B cell (primary cell): Measurements from ENCODE around the gene MAP7D3. TPM values are rescaled to one million over a fixed set of nuclear protein-coding genes. Genes with fewer than 3 reads are reported as not detected.

Source experiments
- ATAC-seq: fragments of 200-7000 bp; cut with Tn5 transposase; one replicate; pipeline ENCODE4 v1.10.0; 2021; ENCODE audit warnings: low read depth, mild to moderate bottlenecking, moderate number of reproducible peaks, moderate library complexity
- CTCF ChIA-PET: fragments of 350-600 bp; sonication (Branson Sonifier 250); formaldehyde crosslinking; loops from one replicate; lab custom pipeline; 2021; ENCODE audit warnings: antibody characterized with exemption, inconsistent platforms; lab: Charles Lee
- POLR2A ChIA-PET: fragments of 350-600 bp; sonication (Branson Sonifier 250); formaldehyde crosslinking; loops from one replicate; lab custom pipeline; 2021; ENCODE audit warnings: antibody characterized with exemption; lab: Charles Lee
- DNase-seq: peaks from one replicate; pipeline ENCODE4 v3.0.0; 2013
- H2AFZ ChIP-seq: 2 replicates; pipeline ENCODE4 v1.6.1; 2012; ENCODE audit warnings: mild to moderate bottlenecking, low read depth, low read length; ENCODE audit not compliant: insufficient read depth, poor library complexity, severe bottlenecking
- H3K27ac ChIP-seq, 2 donors: 1 replicate in 1 of 2; 2 replicates in 1 of 2; pipeline ENCODE4 v1.5.1; 2012 to 2013; ENCODE audit warnings: low read length in 2 of 2, mild to moderate bottlenecking in 2 of 2, moderate library complexity in 1 of 2
- H3K27me3 ChIP-seq, 4 experiments: fragments of 200-600 bp in 1 of 4; sonication (generic) in 1 of 4; replicated peaks in 1 of 4; 1 replicate in 2 of 4; 2 replicates in 2 of 4; pipeline versions ENCODE4 v1.6.1 to v1.7.0; 2013 to 2016; ENCODE audit warnings: low read length in 3 of 4, mild to moderate bottlenecking in 2 of 4, mixed read lengths in 1 of 4, moderate library complexity in 1 of 4; ENCODE audit not compliant: insufficient read depth in 4 of 4, control insufficient read depth in 3 of 4; ENCODE audit errors: control extremely low read depth in 1 of 4
- H3K36me3 ChIP-seq, 2 experiments: replicated peaks in 1 of 2; 1 replicate in 1 of 2; 2 replicates in 1 of 2; pipeline versions ENCODE4 v1.6.1 to v1.7.1; 2013; ENCODE audit warnings: low read length in 1 of 2; ENCODE audit not compliant: insufficient read depth in 2 of 2, control insufficient read depth in 1 of 2; ENCODE audit errors: control extremely low read depth in 1 of 2, extremely low read depth in 1 of 2
- H3K4me1 ChIP-seq, 2 donors: fragments of 200-600 bp in 1 of 2; sonication (generic) in 1 of 2; 1 replicate in 1 of 2; 2 replicates in 1 of 2; pipeline versions ENCODE4 v1.5.1 to v1.6.1; 2013 to 2017; ENCODE audit warnings: low read length in 2 of 2; ENCODE audit not compliant: control insufficient read depth in 2 of 2, insufficient read depth in 2 of 2
- H3K4me2 ChIP-seq: replicated peaks from 2 replicates; pipeline ENCODE3; 2012; ENCODE audit warnings: mild to moderate bottlenecking, low read depth, low read length; ENCODE audit not compliant: poor library complexity, severe bottlenecking
- H3K4me3 ChIP-seq, 5 experiments: fragments of 200-600 bp in 1 of 5; sonication (generic) in 1 of 5; 1 replicate in 3 of 5; 2 replicates in 2 of 5; pipeline versions ENCODE4 v1.5.1 to v1.7.0; 2011 to 2016; ENCODE audit warnings: low read length in 4 of 5, mild to moderate bottlenecking in 4 of 5, low read depth in 2 of 5, control low read depth in 1 of 5, moderate library complexity in 1 of 5; ENCODE audit not compliant: insufficient read depth in 1 of 5; ENCODE audit errors: control extremely low read depth in 1 of 5, extremely low read depth in 1 of 5
- H3K79me2 ChIP-seq: fragments of 200-600 bp; sonication (generic); one replicate; pipeline ENCODE4 v1.6.0; 2016; ENCODE audit warnings: low read length; ENCODE audit not compliant: control insufficient read depth, insufficient read depth
- H3K9ac ChIP-seq: fragments of 200-600 bp; sonication (generic); 2 replicates; pipeline ENCODE4 v1.6.1; 2017; ENCODE audit warnings: mild to moderate bottlenecking, low read length, moderate library complexity
- H3K9me3 ChIP-seq, 3 donors: one replicate each; pipeline versions ENCODE4 v1.6.1 to v1.7.1; 2013; ENCODE audit warnings: low read length in 2 of 3; ENCODE audit not compliant: control insufficient read depth in 2 of 3, insufficient read depth in 1 of 3; ENCODE audit errors: control extremely low read depth in 1 of 3
- H4K20me1 ChIP-seq: 2 replicates; pipeline ENCODE4 v1.6.0; 2012; ENCODE audit warnings: mild to moderate bottlenecking, low read length; ENCODE audit not compliant: insufficient read depth, control insufficient read depth, poor library complexity, severe bottlenecking
- H3K27ac Mint-ChIP-seq: one replicate; pipeline ENCODE4 v1.8.0; 2021; ENCODE audit warnings: mixed read lengths
- H3K27me3 Mint-ChIP-seq: one replicate; pipeline ENCODE4 v1.8.0; 2021; ENCODE audit warnings: mixed read lengths
- H3K4me1 Mint-ChIP-seq: one replicate; pipeline ENCODE4 v1.8.0; 2021; ENCODE audit warnings: mixed read lengths
- H3K4me3 Mint-ChIP-seq: one replicate; pipeline ENCODE4 v1.8.0; 2021; ENCODE audit warnings: mixed read lengths
- H3K9me3 Mint-ChIP-seq: one replicate; pipeline ENCODE4 v1.8.0; 2022; ENCODE audit warnings: mixed read lengths; ENCODE audit not compliant: insufficient read depth
- EZH2 ChIP-seq: IDR thresholded peaks from 2 replicates; pipeline ENCODE4 v1.6.1; 2012; ENCODE audit warnings: borderline replicate concordance, low read depth, mild to moderate bottlenecking, moderate library complexity, low read length; ENCODE audit not compliant: insufficient read depth, poor library complexity, severe bottlenecking
- WGBS: methylation state at CpG from one replicate; pipeline ENCODE4 v1.1.5; 2013; ENCODE audit warnings: missing lambda C conversion rate; ENCODE audit not compliant: insufficient coverage; 5-methylcytosine and 5-hydroxymethylcytosine counted together
- intact Hi-C: fragments of 100-400 bp; cut with micrococcal nuclease; formaldehyde crosslinking; loops from one replicate; pipeline ENCODE4 v1.10.0; 2022
- polyA plus RNA-seq: library from polyadenylated mRNA; depleted of rRNA; stranded (reverse); fragments of >200 nt; gene quantifications from 2 replicates; pipeline ENCODE4 v1.2.3, GENCODE V29; 2012
- total RNA-seq, 2 donors: library from RNA; stranded (reverse); fragments of 120-200 nt in 1 of 2; gene quantifications; 1 replicate in 1 of 2; 2 replicates in 1 of 2; pipeline versions ENCODE4 v1.2.3 to v1.2.4, GENCODE V29; 2013 to 2022
- TF ChIP-seq, protein P1 (sequence below): fragments of 200-600 bp; IDR thresholded peaks from one replicate; pipeline ENCODE4 v1.8.0; 2022; ENCODE audit warnings: antibody characterized with exemption, mild to moderate bottlenecking

Gene MAP7D3
- total and polyA plus RNA-seq, 2 donors (not counting 1 experiment from before 2014, with no cell fraction given) = 3.8 to 13.0 TPM

GRCh38 chrX:136185401-136186022 is 65.7 kb downstream of the MAP7D3 start:
- CTCF ChIA-PET = no interaction called here
- DNase-seq (no peak), ATAC-seq (no peak)
- no peaks in the 10 kb centered on the region for H3K36me3 ChIP-seq
- intact Hi-C loops = no loop called here
- WGBS = 71% methylated on average over 2 of the region's 8 CpGs
- POLR2A ChIA-PET = interaction anchor here (0.6 kb wide), 1 partner anchor 96 kb away, joined by 6 read pairs; no protein-coding TSS in a partner anchor
- no peak overlapping the region for H3K4me3 ChIP-seq
- peaks cover 0 to 3% (median 0%) of the 10 kb centered on the region in 4 experiments for H3K27me3 ChIP-seq
- no peaks in the 10 kb centered on the region for H3K79me2 ChIP-seq
- Mint-ChIP-seq H3K27me3 (no peaks in the 10 kb centered on the region), H3K9me3 (no peaks in the 10 kb centered on the region), H3K4me1 (no peaks in the 10 kb centered on the region), H3K27ac (no peak overlapping the region), H3K4me3 (no peak overlapping the region)
- no peak overlapping the region for H3K9ac ChIP-seq
- no peak overlapping the region for H3K27ac ChIP-seq
- no peaks in the 10 kb centered on the region for H3K9me3 ChIP-seq
- no peak for TF ChIP-seq EZH2
- TF ChIP-seq, protein P1, sequence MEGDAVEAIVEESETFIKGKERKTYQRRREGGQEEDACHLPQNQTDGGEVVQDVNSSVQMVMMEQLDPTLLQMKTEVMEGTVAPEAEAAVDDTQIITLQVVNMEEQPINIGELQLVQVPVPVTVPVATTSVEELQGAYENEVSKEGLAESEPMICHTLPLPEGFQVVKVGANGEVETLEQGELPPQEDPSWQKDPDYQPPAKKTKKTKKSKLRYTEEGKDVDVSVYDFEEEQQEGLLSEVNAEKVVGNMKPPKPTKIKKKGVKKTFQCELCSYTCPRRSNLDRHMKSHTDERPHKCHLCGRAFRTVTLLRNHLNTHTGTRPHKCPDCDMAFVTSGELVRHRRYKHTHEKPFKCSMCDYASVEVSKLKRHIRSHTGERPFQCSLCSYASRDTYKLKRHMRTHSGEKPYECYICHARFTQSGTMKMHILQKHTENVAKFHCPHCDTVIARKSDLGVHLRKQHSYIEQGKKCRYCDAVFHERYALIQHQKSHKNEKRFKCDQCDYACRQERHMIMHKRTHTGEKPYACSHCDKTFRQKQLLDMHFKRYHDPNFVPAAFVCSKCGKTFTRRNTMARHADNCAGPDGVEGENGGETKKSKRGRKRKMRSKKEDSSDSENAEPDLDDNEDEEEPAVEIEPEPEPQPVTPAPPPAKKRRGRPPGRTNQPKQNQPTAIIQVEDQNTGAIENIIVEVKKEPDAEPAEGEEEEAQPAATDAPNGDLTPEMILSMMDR = no peak
- no peak overlapping the region for H3K4me2 ChIP-seq
- H4K20me1 ChIP-seq = no peaks in the 10 kb centered on the region
- no peaks in the 10 kb centered on the region for H3K4me1 ChIP-seq
- no peak overlapping the region for H2AFZ ChIP-seq

DNA sequence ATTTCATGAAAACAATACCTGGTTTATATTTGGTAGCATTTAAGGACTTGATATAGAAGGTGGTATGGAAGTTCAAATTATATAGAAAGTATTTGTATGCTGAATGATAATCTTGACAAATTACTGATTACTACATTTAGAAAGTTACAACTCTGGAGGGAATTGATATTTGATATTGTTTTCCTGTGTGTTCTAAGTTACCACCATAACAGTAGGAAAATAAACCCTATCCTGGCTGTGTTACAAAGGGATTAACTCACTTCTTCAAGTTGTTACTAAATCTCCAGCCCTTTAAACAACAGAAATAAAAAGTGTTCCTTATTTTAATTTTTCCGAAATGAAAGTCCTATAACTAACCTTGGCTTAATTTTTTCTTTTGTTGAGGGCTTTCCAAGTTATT is 67.3 kb downstream of the MAP7D3 start:
- Histone ChIP-seq H2AFZ (no peak overlapping the region), H3K4me3 (no peak overlapping the region), H3K36me3 (no peaks in the 10 kb centered on the region), H3K27ac (no peak overlapping the region), H3K79me2 (no peaks in the 10 kb centered on the region), H3K4me1 (no peaks in the 10 kb centered on the region), H3K4me2 (no peak overlapping the region), H3K27me3 (peaks cover 0 to 3% (median 0%) of the 10 kb centered on the region in 4 experiments), H4K20me1 (no peaks in the 10 kb centered on the region), H3K9ac (no peak overlapping the region), H3K9me3 (no peaks in the 10 kb centered on the region)
- CTCF ChIA-PET = no interaction called here
- Mint-ChIP-seq H3K27ac (no peak overlapping the region), H3K4me3 (no peak overlapping the region), H3K9me3 (no peaks in the 10 kb centered on the region), H3K27me3 (no peaks in the 10 kb centered on the region), H3K4me1 (no peaks in the 10 kb centered on the region)
- no peak for DNase-seq
- no peak for ATAC-seq
- no CpG with 5 or more reads among the region's 1 CpG for WGBS
- TF ChIP-seq, protein P1 = no peak
- TF ChIP-seq EZH2 = no peak
- intact Hi-C loops = no loop called here
- POLR2A ChIA-PET = no interaction called here
